D341Med (cell line): Measurements from ENCODE around the gene UROC1.
"Not testable (repeated sequence)": the region's sequence is repeated elsewhere in the genome, so short reads cannot be mapped to it uniquely, and the experiment has no call there.

Source experiments
- DNase-seq: peaks from one replicate; pipeline ENCODE4 v3.0.0; 2012; ENCODE audit warnings: low spot score

UROC1 gene

DNA sequence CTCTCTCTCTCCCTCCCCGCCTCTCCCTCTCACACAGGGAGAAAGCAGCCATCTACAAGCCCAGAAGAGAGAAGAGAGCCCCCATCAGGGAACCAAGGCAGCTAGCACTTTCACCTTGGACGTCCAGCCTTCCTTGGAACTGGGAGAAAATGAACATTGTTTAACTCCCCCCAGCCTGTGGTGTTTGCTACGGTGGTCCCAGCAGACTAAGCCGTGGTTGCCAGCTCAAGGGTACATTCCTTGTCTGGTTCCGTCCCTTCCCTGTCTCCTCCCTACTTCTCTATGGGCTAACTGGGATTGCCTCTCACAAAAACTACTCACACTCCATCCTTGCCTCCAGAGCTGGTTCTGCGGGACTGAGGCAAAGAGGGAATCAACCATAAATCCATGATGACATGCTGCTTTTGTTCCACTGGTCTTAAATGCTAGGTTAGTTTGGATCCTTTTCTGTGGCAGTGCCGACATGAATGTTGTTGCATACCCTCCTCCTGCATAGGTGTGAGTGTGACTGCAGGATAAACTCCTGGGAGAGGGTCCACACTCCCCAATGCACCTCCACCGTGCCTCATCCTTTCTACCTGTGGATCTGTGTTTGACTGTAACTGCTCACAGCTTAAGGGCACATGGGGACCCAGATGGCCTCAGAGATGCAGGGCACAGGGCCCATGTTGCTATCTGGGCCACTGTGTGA is 29.1 kb upstream of the UROC1 start:
- DNase-seq, result peak; percentile 5

DNA sequence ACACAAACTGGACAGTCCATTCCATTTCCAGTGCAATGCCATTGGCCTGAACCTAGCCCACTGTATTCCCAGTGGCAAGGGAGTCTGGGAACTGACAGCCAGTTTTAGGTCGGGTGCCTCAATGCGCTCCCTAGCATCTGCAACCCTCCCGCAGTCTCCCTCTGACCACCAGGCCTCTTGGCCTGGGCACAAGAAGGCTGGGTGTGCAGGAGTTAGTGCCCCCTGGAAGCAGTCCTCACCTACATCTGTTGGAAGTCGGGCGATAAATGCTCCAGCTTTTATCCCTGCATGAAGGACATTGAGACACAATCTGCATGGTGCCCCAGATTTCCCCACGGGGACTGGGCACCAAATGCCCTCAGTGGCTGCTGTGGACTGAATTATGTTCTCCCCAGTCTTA is 28.4 kb upstream of the UROC1 start:
- peak; percentile 4 for DNase-seq

DNA sequence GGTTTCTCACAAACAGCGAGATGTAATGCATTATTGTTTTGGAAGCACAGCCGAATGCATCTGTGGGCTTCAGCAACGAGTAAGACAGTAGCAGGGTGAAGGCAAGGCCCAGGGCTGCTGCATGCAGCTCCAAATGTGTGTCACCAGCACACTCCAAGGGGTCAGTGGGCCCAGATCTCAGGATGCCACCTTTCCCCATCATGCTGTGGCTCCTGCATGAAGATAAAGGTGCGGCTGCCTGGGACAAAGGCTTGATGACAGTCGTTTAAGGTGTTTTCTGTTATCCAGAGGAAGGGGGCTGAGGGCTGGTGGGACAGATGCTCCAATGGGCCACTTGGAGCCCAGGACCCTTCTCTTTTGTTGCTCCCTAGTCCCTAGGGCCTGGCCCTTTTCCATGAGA is 28.0 kb upstream of the UROC1 start:
- peak; percentile 4 for DNase-seq

DNA sequence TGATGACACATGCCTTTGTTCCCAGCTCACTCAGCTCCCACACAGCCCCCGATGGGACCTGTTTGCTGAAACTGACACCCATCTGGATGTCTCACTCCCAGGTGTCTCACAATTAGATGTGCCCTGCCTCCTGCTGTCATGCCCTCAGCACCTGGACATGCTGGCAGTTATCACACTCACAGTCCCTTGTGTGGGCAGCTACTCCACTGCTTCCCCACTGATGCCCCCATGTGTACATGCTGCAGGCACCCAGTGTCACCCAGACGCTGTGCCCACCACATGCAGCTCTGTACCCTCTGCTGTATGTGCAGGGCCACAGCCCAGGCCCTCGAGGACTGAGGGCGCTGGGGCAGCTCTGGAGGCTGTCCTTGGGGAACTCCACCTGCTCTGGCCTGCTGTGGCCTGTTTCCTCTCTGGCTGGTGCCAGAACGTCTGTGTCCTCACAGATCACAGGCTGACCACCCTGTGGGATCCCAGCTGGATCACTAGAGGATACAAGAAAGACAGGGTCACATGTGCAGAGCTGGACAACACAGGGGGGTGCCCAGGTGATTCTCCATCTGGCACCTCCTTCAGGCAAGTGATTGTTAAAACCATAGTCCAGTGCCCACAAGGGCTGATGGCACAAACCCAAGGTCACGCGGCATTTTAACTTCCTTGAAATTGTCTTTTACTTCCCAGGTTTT is 27.2 kb upstream of the UROC1 start:
- peak; percentile 11 for DNase-seq

DNA sequence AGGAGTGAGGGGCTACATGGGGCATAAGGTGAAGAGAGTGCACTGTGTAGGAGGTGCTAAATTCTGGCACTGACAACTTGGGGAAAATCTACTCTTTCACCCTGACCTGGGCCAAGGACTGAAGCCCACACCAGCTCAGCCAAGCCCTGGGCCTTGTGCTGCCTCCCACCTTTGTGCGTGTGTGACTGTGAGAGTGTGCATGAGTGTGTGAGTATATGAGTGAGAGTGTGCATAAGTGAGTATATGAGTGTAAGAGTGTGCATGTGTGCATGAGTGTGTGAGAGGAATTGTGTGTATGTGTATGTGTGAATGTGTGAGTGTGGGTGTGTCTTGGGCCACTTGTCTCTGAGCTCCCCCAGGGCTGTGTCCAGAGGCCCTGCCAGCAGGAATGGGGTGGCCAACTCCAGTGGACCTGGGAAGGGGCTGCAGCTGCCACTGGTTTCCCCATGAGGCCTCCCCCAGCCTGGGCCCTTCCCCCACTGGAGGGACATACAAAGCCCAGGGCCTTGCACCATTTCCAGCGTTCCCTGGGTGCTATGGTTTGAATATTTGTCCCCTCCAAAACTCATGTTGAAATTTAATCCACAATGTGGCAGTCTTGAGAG is 26.0 kb upstream of the UROC1 start:
- DNase-seq, result peak; percentile 14

DNA sequence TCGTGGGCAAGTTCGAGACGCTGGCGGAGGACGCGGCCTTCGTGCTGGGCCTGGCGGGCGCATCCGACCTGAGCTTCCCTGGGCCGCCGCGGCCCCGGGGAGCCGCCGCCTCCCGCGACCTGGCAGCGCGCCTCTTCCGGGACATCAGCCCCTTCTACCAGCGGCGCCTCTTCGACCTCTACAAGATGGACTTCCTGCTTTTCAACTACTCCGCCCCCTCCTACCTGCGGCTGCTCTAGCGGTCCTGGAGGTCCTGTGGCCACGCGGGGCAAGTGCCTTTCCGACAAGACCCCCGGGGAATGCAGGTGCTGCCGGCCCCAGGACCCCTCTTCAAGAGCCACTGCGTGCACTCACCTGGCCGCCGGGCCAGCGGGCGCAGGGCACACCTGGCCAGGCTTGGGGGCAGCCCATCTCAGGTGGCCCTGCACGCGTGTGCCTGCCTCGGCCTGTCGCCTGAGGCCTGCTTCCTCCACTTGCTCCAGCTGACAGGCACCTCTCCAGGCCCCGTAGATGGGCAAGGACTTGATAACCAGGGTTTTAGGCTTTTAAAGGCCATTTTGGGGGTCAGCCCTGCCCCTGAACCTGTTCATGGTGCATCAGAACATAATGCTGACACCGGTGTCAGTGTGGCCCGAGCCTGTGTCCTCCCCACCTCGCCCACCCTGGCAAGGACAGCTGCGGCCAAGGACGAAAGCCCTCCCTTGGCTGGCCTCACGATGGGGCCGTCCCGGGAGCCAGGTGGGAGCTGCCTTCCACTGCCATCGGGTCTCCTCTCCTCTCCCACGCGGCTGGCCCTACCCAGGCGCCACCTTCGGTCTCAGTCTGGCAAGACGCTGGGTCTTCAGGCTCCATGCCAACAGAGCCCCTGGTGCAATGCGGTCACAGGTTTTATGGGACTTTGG is 25.0 kb upstream of the UROC1 start:
- peak; percentile 24 for DNase-seq

DNA sequence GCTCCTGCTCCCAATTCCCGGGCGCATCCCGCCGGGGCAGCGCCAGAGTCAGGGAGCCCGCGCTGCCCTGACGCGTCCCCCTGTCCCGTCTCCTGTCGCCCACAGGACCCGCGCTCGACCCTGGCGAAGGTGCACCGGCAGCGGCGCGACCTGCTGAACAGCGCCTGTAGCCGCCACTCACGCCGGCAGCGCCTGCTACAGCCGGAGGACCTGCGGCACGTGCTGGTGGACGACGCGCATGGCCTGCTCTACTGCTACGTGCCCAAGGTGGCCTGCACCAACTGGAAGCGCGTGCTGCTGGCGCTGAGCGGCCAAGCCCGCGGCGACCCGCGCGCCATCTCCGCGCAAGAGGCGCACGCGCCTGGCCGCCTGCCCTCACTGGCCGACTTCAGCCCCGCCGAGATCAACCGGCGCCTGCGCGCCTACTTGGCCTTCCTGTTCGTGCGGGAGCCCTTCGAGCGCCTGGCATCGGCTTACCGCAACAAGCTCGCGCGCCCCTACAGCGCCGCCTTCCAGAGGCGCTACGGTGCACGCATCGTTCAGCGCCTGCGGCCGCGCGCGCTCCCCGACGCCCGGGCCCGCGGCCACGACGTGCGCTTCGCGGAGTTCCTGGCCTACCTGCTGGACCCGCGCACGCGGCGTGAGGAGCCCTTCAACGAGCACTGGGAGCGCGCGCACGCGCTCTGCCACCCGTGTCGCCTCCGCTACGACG is 24.2 kb upstream of the UROC1 start:
- peak; percentile 24 for DNase-seq

DNA sequence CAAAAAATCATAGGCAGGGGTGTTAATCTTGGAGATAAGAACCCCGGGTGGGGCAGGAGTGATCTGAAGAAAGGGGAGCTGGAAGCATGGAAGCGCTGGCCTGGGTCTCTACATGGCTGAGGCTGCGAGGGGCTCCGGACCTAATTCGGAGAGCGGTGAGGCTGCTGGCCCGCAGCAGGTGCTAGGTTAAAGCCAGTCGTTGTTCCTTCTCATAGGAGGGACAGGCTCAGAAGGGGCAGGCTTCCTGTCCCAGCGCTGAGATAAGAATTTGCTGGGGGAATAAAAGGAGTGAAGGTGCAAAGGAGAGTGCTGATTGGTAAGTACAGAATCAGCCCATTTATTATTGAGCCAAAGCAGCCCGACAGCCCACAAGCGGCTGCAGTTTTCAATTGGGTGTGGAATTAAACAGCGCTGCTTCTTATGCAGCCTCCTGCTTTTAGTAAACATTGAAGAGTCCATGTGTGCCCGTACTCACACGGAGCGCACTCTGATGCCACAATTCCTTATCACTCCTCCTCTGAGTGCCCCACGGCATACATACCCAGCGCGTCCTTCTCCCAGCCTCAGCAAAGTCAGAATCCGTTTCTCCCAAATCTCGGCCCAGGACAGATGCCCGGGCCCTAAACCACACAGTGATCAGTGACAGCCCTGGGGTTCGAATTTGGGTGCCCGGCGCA is 23.5 kb upstream of the UROC1 start:
- DNase-seq, result no peak

DNA sequence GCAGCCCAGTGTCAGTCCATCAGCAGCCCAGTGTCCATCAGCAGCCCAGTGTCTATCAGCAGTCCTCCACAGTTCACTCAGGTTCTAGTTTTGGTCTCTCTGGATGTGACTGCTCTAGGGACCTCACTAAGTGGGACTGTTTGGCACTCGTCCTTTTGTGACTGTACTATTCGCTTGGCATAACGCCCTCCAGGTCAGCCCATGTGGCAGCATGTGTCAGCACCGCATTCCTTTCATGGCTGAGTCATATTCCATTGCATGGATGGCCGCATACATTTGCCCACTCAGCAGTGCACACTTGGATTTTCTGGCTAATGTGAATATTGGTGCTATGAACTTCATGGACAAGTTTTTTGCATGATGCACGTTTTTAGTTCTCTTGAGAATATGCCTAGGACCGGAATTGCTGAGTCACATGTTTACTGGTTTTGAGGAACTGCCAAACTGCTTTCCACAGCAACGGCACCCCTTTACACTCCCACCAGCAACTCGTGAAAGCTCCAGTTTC is 22.8 kb upstream of the UROC1 start:
- peak; percentile 14 for DNase-seq

DNA sequence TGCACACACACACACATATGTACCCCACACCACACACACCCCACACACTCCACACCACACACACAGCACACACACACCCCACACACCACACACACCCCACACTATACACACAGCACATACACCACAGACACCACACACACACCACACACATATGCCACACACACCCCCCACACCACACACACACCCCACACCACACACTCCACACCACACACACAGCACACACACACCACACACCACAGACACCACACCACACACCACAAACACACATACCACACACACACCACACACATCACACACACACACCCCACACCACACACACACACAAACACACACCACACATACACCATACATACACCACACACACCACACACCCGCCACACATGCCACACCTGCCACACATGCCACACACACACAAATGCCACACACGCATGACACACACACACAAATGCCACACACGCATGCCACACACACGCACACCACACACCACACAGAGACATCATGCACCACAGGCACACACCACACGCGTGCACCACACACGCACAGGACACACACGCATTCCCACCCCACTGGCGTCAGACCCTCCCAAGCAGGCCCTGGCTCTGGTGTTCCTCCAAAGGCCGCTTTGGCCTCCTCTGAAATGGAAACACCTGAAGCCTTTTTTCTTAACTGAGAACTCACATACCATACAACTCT is 22.1 kb upstream of the UROC1 start:
- peak; percentile 18 for DNase-seq

DNA sequence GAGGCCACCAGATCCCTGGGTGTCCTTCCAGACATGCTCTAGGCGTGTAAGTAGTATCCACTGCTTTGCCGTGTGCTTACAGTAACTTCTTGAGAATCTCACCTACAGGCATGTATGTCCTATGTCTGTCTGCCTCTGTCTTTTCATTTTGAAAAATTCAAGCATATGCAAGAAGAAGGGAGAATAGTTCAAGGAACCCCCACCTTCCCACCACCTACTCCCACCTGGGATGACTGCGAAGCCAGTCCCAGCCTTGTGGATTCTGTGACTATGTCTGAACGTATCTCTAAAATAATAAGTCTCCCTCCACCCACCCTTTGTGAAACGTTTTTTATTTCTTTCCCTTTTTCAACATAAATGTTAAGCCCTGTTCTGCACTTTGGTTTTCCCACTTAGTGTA is 21.4 kb upstream of the UROC1 start:
- no peak for DNase-seq

DNA sequence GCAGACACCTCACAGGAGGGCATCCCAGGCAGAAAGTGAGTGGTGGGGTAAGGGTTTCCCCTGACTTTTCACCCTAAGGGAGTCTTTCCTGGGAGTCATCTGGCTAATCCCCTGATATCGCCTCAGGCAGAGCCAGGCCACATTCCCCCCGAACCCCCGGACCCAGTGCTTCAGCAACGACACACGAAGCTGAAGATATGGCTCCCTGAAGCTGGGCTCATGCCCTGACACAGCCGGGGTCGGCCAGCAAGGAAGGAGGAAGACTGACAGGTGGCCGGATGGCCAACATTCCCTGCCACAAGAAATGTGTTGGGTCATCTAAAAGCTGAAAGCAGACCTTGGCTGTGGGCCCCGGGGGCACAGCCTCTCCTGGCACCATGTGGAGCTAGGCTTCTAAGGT is 20.7 kb upstream of the UROC1 start:
- DNase-seq, result no peak

DNA sequence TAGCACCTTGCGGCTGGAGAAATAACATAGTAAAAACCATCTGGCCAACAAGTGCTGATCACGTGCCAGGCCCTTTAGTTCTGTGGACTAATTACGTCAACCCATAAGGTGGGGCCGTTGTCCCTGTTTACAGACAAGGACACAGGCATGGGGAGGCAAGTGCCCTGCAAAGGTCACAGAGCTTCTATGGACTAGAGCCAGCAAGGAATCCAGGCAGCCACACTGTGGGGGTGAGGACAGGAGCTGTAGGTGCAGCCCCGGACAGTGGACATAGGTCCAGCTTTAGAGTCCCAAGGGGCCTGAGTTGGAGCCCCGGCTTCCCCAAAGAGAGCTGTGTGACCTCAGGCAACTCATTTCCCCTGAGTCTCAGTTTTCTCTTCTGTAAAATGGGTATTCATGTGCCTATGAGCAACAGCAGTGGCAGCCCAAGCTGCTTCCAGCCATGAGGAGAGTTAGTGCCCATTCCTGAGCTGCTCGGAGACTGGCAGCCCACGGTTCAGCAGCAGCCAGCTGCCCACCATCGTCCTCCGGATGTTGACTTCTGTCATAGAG is 20.2 kb upstream of the UROC1 start:
- no peak for DNase-seq

DNA sequence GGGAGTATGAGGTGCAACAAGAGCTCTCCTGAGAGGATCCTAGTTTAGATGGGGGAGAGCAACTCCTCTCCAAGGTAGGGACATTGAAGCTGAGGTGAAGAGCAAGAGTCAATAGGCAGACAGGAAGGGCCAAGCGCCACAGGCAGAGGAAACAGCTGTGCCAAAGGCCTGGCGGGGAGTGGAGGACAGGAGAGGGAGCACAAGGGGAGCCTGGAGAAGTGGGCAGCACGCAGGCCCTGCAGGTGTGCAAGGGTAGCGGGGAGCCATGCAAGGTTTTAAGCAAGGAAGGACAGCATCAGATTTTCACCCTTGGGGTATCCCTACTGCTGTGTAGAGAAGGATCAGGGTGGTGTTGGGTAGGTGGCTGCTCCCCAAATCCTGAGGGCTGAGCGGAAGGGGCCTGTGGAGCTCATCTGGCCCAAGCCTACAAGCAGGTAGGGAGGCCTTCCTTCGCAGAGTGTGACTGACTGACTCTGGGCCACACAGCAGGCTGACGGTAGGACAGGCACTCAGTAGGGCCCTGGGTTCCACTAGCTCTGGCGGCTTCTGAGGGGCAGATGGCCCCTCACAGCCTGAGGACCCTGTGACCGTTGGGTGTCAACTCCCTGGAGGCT is 19.6 kb upstream of the UROC1 start:
- DNase-seq, result no peak

DNA sequence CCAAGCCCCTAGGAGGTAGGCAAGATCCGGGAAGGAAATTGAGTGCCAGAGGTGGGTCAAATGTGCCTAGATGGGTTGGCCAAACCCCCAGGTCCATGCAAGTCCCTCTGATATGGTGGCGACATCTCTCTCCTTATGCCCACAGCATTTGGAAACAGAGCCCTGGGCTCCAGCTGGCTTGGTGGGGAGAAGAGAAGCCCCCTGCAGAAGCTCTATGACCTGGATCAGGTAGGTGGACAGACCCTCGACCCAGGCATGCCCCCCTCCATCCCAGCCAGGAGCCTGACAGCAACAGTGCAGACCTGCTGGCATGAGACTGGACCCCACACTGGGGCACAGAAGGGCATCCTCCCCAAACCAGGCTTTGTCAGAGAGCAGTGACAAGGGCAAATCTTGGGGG is 18.6 kb upstream of the UROC1 start:
- no peak for DNase-seq

DNA sequence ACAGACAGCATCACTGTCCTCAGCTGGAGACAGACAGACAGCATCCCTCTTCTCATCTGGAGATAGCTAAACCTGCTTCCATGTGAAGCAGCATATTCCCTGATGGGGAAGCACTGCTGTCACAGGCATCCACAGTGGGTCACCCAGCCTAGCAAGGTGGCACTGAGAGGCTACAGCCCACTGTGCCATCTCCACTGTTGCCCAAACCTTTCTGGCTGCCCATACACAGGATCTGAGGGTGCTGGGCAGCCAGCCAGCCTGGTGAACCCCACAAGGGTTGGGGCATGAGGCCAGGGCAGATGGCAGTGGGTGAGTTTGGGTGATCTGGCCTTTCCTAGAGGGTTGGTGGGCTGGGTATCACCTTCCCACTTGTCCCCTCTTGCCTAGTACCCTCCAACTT is 18.1 kb upstream of the UROC1 start:
- DNase-seq, result no peak

DNA sequence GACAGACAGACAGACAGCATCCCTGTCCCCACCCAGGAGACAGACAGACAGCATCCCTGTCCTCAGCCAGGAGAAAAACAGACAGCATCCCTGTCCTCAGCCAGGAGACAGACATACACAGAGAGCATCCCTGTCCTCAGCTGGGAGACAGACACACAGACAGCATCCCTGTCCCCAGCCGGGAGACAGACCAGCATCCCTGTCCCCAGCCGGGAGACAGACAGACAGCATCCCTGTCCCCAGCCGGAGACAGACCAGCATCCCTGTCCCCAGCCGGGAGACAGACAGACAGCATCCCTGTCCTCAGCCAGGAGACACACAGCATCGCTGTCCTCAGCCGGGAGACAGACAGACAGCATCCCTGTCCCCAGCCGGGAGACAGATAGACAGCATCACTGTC is 17.1 kb upstream of the UROC1 start:
- DNase-seq, result not testable (repeated sequence)

DNA sequence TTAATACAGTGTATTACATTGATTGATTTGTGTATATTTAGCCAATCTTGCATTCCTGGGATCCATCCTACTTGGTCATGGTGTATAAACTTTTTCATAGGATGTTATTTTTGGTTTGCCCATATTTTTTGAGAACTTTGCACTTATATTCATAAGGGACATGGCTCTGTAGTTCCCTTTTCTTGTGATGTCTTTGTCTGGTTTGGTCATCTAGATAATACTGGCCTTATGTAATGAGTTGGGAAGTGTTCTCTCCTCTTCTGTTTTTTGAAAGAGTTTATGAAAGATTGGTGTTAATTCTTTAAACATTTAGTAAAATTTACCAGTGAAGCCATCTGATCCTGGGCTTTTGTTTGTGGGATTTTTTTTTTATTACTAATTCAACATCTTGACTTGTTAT is 15.9 kb upstream of the UROC1 start:
- no peak for DNase-seq

DNA sequence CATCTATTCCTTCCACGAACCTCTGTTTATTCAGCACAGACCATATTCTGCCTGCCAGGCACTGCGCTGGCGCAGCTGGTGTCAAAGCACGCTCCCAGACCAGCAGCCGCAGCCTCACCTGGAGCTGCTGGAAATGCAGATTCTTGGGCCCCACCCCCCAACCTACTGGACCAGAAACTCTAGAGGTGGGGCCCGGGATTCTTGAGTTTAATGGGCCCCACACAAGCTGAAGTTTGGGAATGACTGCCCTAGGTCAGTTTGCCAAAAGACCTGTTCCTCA is 13.4 kb upstream of the UROC1 start:
- DNase-seq, result no peak
